IMR-90 (cell line): ENCODE results near the gene DPH7. TPM values are rescaled to one million over a fixed set of nuclear protein-coding genes. Genes with fewer than 3 reads are reported as not detected.

Experiments
- ATAC-seq: fragments of 200-7000 bp; cut with Tn5 transposase; 2 replicates; pipeline ENCODE4 v1.9.1; 2020; ENCODE audit warnings: low read depth, mild to moderate bottlenecking, moderate library complexity
- BruUV-seq: library from RNA; stranded (reverse); fragments of 400-500 nt; replicated peaks from 2 replicates; lab custom pipeline; 2021; lab: Mats Ljungman, UMichigan
- CTCF ChIA-PET: fragments of 300-600 bp; formaldehyde crosslinking; extraction: SDS; loops from one replicate; lab custom pipeline; 2021; ENCODE audit warnings: antibody characterized with exemption; lab: Yijun Ruan, JAX
- POLR2A ChIA-PET: fragments of 300-600 bp; sonication (Branson Sonifier 250); formaldehyde crosslinking; loops from one replicate; lab custom pipeline; 2022; ENCODE audit warnings: antibody characterized with exemption; ENCODE audit not compliant: unreplicated experiment; lab: Charles Lee
- DNase-seq: peaks from one replicate; pipeline ENCODE4 v3.0.0; 2013
- H2AFZ ChIP-seq: replicated peaks from 2 replicates; pipeline ENCODE3; 2013; ENCODE audit warnings: low read length, mild to moderate bottlenecking; ENCODE audit not compliant: poor library complexity
- H2AK5ac ChIP-seq: 2 replicates; pipeline ENCODE4 v1.6.1; 2013; ENCODE audit warnings: low read depth, low read length, inconsistent platforms
- H2AK9ac ChIP-seq: replicated peaks from 2 replicates; pipeline ENCODE3; 2013; ENCODE audit warnings: mild to moderate bottlenecking, low read depth, low read length, moderate library complexity; ENCODE audit not compliant: poor library complexity
- H2BK120ac ChIP-seq: 2 replicates; pipeline ENCODE4 v1.6.1; 2013; ENCODE audit warnings: low read depth, low read length, inconsistent platforms
- H2BK15ac ChIP-seq: 3 replicates; pipeline ENCODE4 v1.6.1; 2013; ENCODE audit warnings: low read depth, low read length, inconsistent platforms
- H2BK20ac ChIP-seq: 2 replicates; pipeline ENCODE4 v1.6.1; 2013; ENCODE audit warnings: low read depth, mild to moderate bottlenecking, inconsistent platforms, low read length, moderate library complexity
- H2BK5ac ChIP-seq: 2 replicates; pipeline ENCODE4 v1.6.1; 2013; ENCODE audit warnings: mild to moderate bottlenecking, low read depth, low read length, inconsistent platforms; ENCODE audit not compliant: poor library complexity, severe bottlenecking
- H3K14ac ChIP-seq: replicated peaks from 2 replicates; pipeline ENCODE4 v1.6.1; 2013; ENCODE audit warnings: low read depth, low read length, inconsistent platforms
- H3K18ac ChIP-seq: 2 replicates; pipeline ENCODE4 v1.6.1; 2013; ENCODE audit warnings: low read depth, low read length, control low read depth
- H3K23ac ChIP-seq: 2 replicates; pipeline ENCODE4 v1.6.1; 2013; ENCODE audit warnings: low read depth, low read length, inconsistent platforms
- H3K27ac ChIP-seq: 2 replicates; pipeline ENCODE4 v1.5.1; 2013; ENCODE audit warnings: mild to moderate bottlenecking, control low read depth, low read length; ENCODE audit not compliant: insufficient read depth
- H3K27me3 ChIP-seq: 2 replicates; pipeline ENCODE4 v1.6.1; 2013; ENCODE audit warnings: low read length; ENCODE audit not compliant: control insufficient read depth, insufficient read depth
- H3K36me3 ChIP-seq: 2 replicates; pipeline ENCODE4 v1.6.1; 2013; ENCODE audit warnings: low read length, mixed read lengths; ENCODE audit not compliant: control insufficient read depth, insufficient read depth
- H3K4ac ChIP-seq: 2 replicates; pipeline ENCODE4 v1.6.1; 2013; ENCODE audit warnings: low read depth, low read length, inconsistent platforms
- H3K4me1 ChIP-seq: 2 replicates; pipeline ENCODE4 v1.6.1; 2013; ENCODE audit warnings: low read length, mixed read lengths; ENCODE audit not compliant: control insufficient read depth, insufficient read depth
- H3K4me2 ChIP-seq: 2 replicates; pipeline ENCODE4 v1.6.1; 2013; ENCODE audit warnings: low read depth, mild to moderate bottlenecking, control low read depth, low read length, moderate library complexity
- H3K4me3 ChIP-seq: 2 replicates; pipeline ENCODE4 v1.5.1; 2013; ENCODE audit warnings: low read depth, mild to moderate bottlenecking, control low read depth, low read length, moderate library complexity; ENCODE audit not compliant: insufficient read depth
- H3K56ac ChIP-seq: 2 replicates; pipeline ENCODE4 v1.6.1; 2013; ENCODE audit warnings: low read length, inconsistent platforms; ENCODE audit not compliant: insufficient read depth; ENCODE audit errors: extremely low read depth
- H3K79me1 ChIP-seq, 2 experiments: 2 replicates each; pipeline ENCODE4 v1.6.1; 2013; ENCODE audit warnings: low read length in 2 of 2, inconsistent platforms in 1 of 2, low read depth in 1 of 2
- H3K9ac ChIP-seq: 2 replicates; pipeline ENCODE4 v1.6.1; 2013; ENCODE audit warnings: low read depth, low read length, control low read depth
- H3K9me1 ChIP-seq: 2 replicates; pipeline ENCODE4 v1.6.1; 2013; ENCODE audit warnings: low read length, inconsistent platforms; ENCODE audit not compliant: insufficient read depth
- H3K9me3 ChIP-seq: 2 replicates; pipeline ENCODE4 v1.6.1; 2013; ENCODE audit warnings: low read length; ENCODE audit not compliant: control insufficient read depth, insufficient read depth
- H4K20me1 ChIP-seq: 2 replicates; pipeline ENCODE4 v1.6.1; 2013; ENCODE audit warnings: low read length, inconsistent platforms; ENCODE audit not compliant: insufficient read depth
- H4K5ac ChIP-seq: 2 replicates; pipeline ENCODE4 v1.6.1; 2013; ENCODE audit warnings: mild to moderate bottlenecking, low read depth, low read length, control low read depth
- H4K8ac ChIP-seq, 2 experiments: 2 replicates each; pipeline ENCODE4 v1.6.1; 2013; ENCODE audit warnings: low read depth in 2 of 2, low read length in 2 of 2, control low read depth in 1 of 2, inconsistent platforms in 1 of 2
- H4K91ac ChIP-seq: 2 replicates; pipeline ENCODE4 v1.6.1; 2013; ENCODE audit warnings: low read depth, low read length, inconsistent platforms; ENCODE audit not compliant: insufficient read depth
- BHLHE40 ChIP-seq: fragments of 150-350 bp; IDR thresholded peaks from 2 replicates; pipeline ENCODE4 v1.6.1; 2016; ENCODE audit warnings: mild to moderate bottlenecking, low read depth, low read length
- CEBPB ChIP-seq: IDR thresholded peaks from 2 replicates; pipeline ENCODE4 v1.6.1; 2012; ENCODE audit warnings: low read depth, low read length, improper control_type of control experiment
- CHD1 ChIP-seq: IDR thresholded peaks from 2 replicates; pipeline ENCODE4 v1.6.1; 2012; ENCODE audit warnings: low read depth, low read length, improper control_type of control experiment
- CTCF ChIP-seq: conservative IDR thresholded peaks from 2 replicates; pipeline ENCODE4 v1.5.1; 2012; ENCODE audit warnings: mild to moderate bottlenecking, low read depth, low read length, improper control_type of control experiment
- FOS ChIP-seq: fragments of 150-350 bp; IDR thresholded peaks from 2 replicates; pipeline ENCODE4 v1.6.1; 2016; ENCODE audit warnings: low read depth, low read length
- MAFK ChIP-seq: IDR thresholded peaks from 2 replicates; pipeline ENCODE4 v1.6.1; 2012; ENCODE audit warnings: low read depth, low read length, improper control_type of control experiment
- MXI1 ChIP-seq: IDR thresholded peaks from 2 replicates; pipeline ENCODE4 v1.6.1; 2012; ENCODE audit warnings: low read depth, mild to moderate bottlenecking, low read length, moderate library complexity, borderline replicate concordance
- NFE2L2 ChIP-seq: fragments of 150-350 bp; IDR thresholded peaks from 2 replicates; pipeline ENCODE4 v1.6.1; 2016; ENCODE audit warnings: low read depth, mild to moderate bottlenecking, low read length
- POLR2A ChIP-seq: IDR thresholded peaks from 2 replicates; pipeline ENCODE4 v1.6.1; 2012; ENCODE audit warnings: mild to moderate bottlenecking, low read depth, low read length
- RAD21 ChIP-seq: IDR thresholded peaks from 2 replicates; pipeline ENCODE4 v1.6.1; 2012; ENCODE audit warnings: low read length, improper control_type of control experiment
- RCOR1 ChIP-seq: IDR thresholded peaks from 2 replicates; pipeline ENCODE4 v1.6.1; 2012; ENCODE audit warnings: mild to moderate bottlenecking, low read length, improper control_type of control experiment; ENCODE audit not compliant: insufficient replicate concordance
- RFX5 ChIP-seq: IDR thresholded peaks from 2 replicates; pipeline ENCODE4 v1.8.0; 2012; ENCODE audit warnings: low read depth, mild to moderate bottlenecking, low read length, moderate library complexity
- SMC3 ChIP-seq: fragments of 150-350 bp; IDR thresholded peaks from 2 replicates; pipeline ENCODE4 v1.6.1; 2016; ENCODE audit warnings: low read depth, mild to moderate bottlenecking, antibody characterized with exemption, low read length, moderate library complexity
- USF2 ChIP-seq: fragments of 150-350 bp; IDR thresholded peaks from 2 replicates; pipeline ENCODE4 v1.6.1; 2017; ENCODE audit warnings: mild to moderate bottlenecking, antibody characterized with exemption, low read length, low read depth
- WGBS, 2 experiments: methylation state at CpG; one replicate each; pipeline versions ENCODE4 v1.1.5 to v1.1.7; 2013; ENCODE audit warnings: missing lambda C conversion rate in 2 of 2; ENCODE audit not compliant: insufficient read length in 1 of 2; ENCODE audit errors: extremely low coverage in 2 of 2; 5-methylcytosine and 5-hydroxymethylcytosine counted together
- dilution Hi-C: fragments of 300-500 bp; cut with HindIII; formaldehyde crosslinking; loops from one replicate; pipeline ENCODE4 v1.14.3; 2018; ENCODE audit warnings: low sequenced_read_pairs; ENCODE audit not compliant: unreplicated experiment
- in situ Hi-C: fragments of 300-500 bp; cut with MboI; formaldehyde crosslinking; loops from 3 replicates; pipeline ENCODE4 v1.14.3; 2019; ENCODE audit warnings: low sequenced_read_pairs, inconsistent platforms, mixed read lengths
- intact Hi-C: fragments of 100-400 bp; cut with micrococcal nuclease; formaldehyde crosslinking; loops from 2 replicates; pipeline ENCODE4 v1.10.0; 2022
- polyA plus RNA-seq, 3 experiments: library from polyadenylated mRNA; depleted of rRNA; stranded (reverse); fragments of >200 nt; gene quantifications; 2 replicates each; pipeline ENCODE4 v1.2.3, GENCODE V29; 2012; ENCODE audit warnings: low replicate concordance in 1 of 3
- total RNA-seq: library from RNA; depleted of rRNA; stranded (reverse); fragments of >200 nt; gene quantifications from 2 replicates; pipeline ENCODE4 v1.2.3, GENCODE V29; 2012
- TF ChIP-seq, protein P1 (sequence below): fragments of 150-350 bp; IDR thresholded peaks from 2 replicates; pipeline ENCODE4 v1.6.1; 2016; ENCODE audit warnings: low read depth, mild to moderate bottlenecking, low read length, moderate library complexity, borderline replicate concordance

DPH7 gene
- total and polyA plus RNA-seq, 2 of the 4 experiments (the other 2 are of a cell fraction), result 12.5 to 33.7 TPM

DNA sequence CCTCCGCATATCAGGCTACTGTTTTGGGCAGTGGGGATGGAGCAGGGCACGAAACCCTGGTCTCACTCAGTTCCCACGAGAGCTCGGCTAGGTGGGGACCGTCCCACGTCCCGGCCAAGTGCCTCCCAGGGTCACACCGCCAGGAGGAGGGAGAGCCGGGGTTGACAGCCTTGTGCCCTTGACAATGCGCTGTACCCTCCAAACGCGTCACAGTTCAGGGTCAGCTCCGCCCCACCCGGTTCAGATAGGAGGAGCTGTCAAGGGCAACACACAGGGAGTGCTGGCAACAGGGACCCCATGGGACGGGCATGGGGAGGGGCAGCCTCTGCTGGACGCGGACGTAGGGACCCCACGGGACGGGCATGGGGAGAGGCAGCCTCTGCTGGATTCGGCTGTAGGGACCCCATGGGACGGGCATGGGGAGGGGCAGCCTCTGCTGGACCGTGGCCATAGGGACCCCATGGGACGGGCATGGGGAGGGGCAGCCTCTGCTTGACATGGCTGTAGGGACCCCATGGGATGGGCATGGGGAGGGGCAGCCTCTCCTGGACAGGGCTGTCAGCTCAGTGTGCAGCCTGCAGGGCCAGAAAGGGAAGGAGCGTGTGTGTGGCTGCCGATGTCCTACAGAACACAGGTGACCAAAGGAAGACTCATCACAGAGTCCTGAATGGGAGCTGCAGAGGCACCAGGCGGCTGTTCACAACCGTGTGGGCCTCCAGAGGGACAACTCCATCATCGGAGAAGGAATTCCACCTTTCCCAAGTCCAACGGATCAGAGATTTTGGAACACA is 57.9 kb downstream of the DPH7 start:
- Histone ChIP-seq H4K20me1 (no peaks in the 10 kb centered on the region), H3K79me1 (no peaks in the 10 kb centered on the region), H3K4ac (no peak overlapping the region), H2AK5ac (no peak overlapping the region), H3K18ac (no peak overlapping the region), H3K36me3 (no peaks in the 10 kb centered on the region), H3K9ac (no peak overlapping the region), H4K5ac (no peak overlapping the region), H3K4me2 (no peak overlapping the region), H3K4me3 (no peak overlapping the region), H3K23ac (no peak overlapping the region), H3K9me1 (no peaks in the 10 kb centered on the region), H3K56ac (no peak overlapping the region), H2AFZ (no peak overlapping the region), H3K9me3 (no peaks in the 10 kb centered on the region), H3K27ac (no peak overlapping the region), H4K91ac (no peak overlapping the region), H2BK15ac (no peak overlapping the region), H3K4me1 (no peaks in the 10 kb centered on the region), H3K14ac (no peak overlapping the region), H3K27me3 (no peaks in the 10 kb centered on the region), H2AK9ac (no peak overlapping the region), H2BK20ac (no peak overlapping the region), H4K8ac (no peak overlapping the region), H2BK120ac (no peak overlapping the region), H2BK5ac (no peak overlapping the region)
- no peak for ATAC-seq
- in situ Hi-C loops, result no loop called here
- ChIA-PET CTCF (no interaction called here), POLR2A (no interaction called here)
- WGBS, 2 experiments, result 71% methylated on average over 11 of the region's 30 CpGs; no CpG with 5 or more reads in 1 of the 2 experiments
- intact Hi-C loops, result no loop called here
- no peak for DNase-seq
- BruUV-seq, result no TSS peak
- dilution Hi-C loops, result no loop called here
- TF ChIP-seq USF2 (no peak), MXI1 (no peak), CTCF (no peak), CEBPB (no peak), FOS (no peak), SMC3 (no peak), RAD21 (no peak), NFE2L2 (no peak), RFX5 (no peak), CHD1 (no peak), RCOR1 (no peak), POLR2A (no peak), BHLHE40 (no peak), MAFK (no peak)
- TF ChIP-seq, protein P1, sequence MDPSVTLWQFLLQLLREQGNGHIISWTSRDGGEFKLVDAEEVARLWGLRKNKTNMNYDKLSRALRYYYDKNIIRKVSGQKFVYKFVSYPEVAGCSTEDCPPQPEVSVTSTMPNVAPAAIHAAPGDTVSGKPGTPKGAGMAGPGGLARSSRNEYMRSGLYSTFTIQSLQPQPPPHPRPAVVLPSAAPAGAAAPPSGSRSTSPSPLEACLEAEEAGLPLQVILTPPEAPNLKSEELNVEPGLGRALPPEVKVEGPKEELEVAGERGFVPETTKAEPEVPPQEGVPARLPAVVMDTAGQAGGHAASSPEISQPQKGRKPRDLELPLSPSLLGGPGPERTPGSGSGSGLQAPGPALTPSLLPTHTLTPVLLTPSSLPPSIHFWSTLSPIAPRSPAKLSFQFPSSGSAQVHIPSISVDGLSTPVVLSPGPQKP, result no peak
